RWPE2 (cell line): Measurements from ENCODE around the gene GEMIN8.

Source experiments
- ATAC-seq: fragments of 200-7000 bp; cut with Tn5 transposase; 3 replicates; pipeline ENCODE4 v1.9.1; 2021; ENCODE audit warnings: low read depth
- DNase-seq: peaks from one replicate; pipeline ENCODE4 v3.0.0-alpha.2; 2020; ENCODE audit warnings: low spot score
- H3K27ac ChIP-seq: fragments of 450-650 bp; 2 replicates; pipeline ENCODE4 v1.5.1; 2017; ENCODE audit warnings: mild to moderate bottlenecking; ENCODE audit not compliant: poor library complexity, severe bottlenecking
- H3K27me3 ChIP-seq: fragments of 250-450 bp; sonication (Bioruptor Pico); 2 replicates; pipeline ENCODE4 v1.5.1; 2021; ENCODE audit warnings: mild to moderate bottlenecking, moderate library complexity; ENCODE audit not compliant: insufficient read depth, poor library complexity, severe bottlenecking
- H3K36me3 ChIP-seq: fragments of 250-450 bp; sonication (Bioruptor Pico); 2 replicates; pipeline ENCODE4 v1.5.1; 2020; ENCODE audit warnings: low read depth, mild to moderate bottlenecking, moderate library complexity
- H3K4me1 ChIP-seq: fragments of 250-450 bp; sonication (Bioruptor Pico); 2 replicates; pipeline ENCODE4 v1.5.1; 2021; ENCODE audit warnings: mild to moderate bottlenecking, moderate library complexity; ENCODE audit not compliant: insufficient read depth, poor library complexity, severe bottlenecking
- H3K4me3 ChIP-seq: fragments of 250-450 bp; sonication (Bioruptor Pico); 2 replicates; pipeline ENCODE4 v1.5.1; 2021; ENCODE audit warnings: mild to moderate bottlenecking, moderate library complexity; ENCODE audit not compliant: severe bottlenecking
- H3K9me3 ChIP-seq: fragments of 250-450 bp; sonication (Bioruptor Pico); 2 replicates; pipeline ENCODE4 v1.5.1; 2021; ENCODE audit warnings: mild to moderate bottlenecking, moderate library complexity; ENCODE audit not compliant: severe bottlenecking
- CTCF ChIP-seq: fragments of 450-650 bp; IDR thresholded peaks from one replicate; pipeline ENCODE4 v1.5.1; 2017; ENCODE audit warnings: mild to moderate bottlenecking, moderate library complexity; ENCODE audit not compliant: poor library complexity, severe bottlenecking

Gene GEMIN8

GRCh38 chrX:13966071-13966792 is 63.5 kb downstream of the GEMIN8 start:
- ATAC-seq, result no peak

GRCh38 chrX:13965531-13965930 is 64.2 kb downstream of the GEMIN8 start:
- no peak for ATAC-seq
- Histone ChIP-seq H3K27me3 (no peaks in the 10 kb centered on the region), H3K4me1 (no peaks in the 10 kb centered on the region), H3K36me3 (no peaks in the 10 kb centered on the region), H3K27ac (no peak overlapping the region), H3K9me3 (no peaks in the 10 kb centered on the region), H3K4me3 (no peak overlapping the region)
- no peak for DNase-seq
- no peak for TF ChIP-seq CTCF

More at GRCh38 chrX:13966071-13966792, 63.5 kb downstream of the GEMIN8 start:
- H3K27ac ChIP-seq, result no peak overlapping the region
- TF ChIP-seq CTCF, result no peak
- no peaks in the 10 kb centered on the region for H3K36me3 ChIP-seq
- H3K27me3 ChIP-seq, result no peaks in the 10 kb centered on the region
- no peaks in the 10 kb centered on the region for H3K9me3 ChIP-seq
- H3K4me1 ChIP-seq, result no peaks in the 10 kb centered on the region
- no peak for DNase-seq
- no peak overlapping the region for H3K4me3 ChIP-seq

- no peak for TF ChIP-seq CTCF
- H3K9me3 ChIP-seq, result no peaks in the 10 kb centered on the region
- H3K4me1 ChIP-seq, result no peaks in the 10 kb centered on the region
- no peak overlapping the region for H3K4me3 ChIP-seq
- DNase-seq (no peak), ATAC-seq (no peak)
- no peak overlapping the region for H3K27ac ChIP-seq
- H3K27me3 ChIP-seq, result no peaks in the 10 kb centered on the region
- no peaks in the 10 kb centered on the region for H3K36me3 ChIP-seq
Observed at GRCh38 chrX:13956998-13957397, 72.7 kb downstream of the GEMIN8 start.
